HuH-7 (cell line): Measurements from ENCODE around the gene SAMMSON.

Experiments
- DNase-seq: peaks from one replicate; pipeline ENCODE4 v3.0.0; 2011; ENCODE audit warnings: low spot score

The SAMMSON gene

GRCh38 chr3:70011582-70011981, 12.0 kb downstream of the SAMMSON start:
- no peak for DNase-seq

- DNase-seq = no peak
Observed at GRCh38 chr3:70020906-70021660, 21.6 kb downstream of the SAMMSON start.

- no peak for DNase-seq
Observed at GRCh38 chr3:70028361-70028760, 28.8 kb downstream of the SAMMSON start.

GRCh38 chr3:70038693-70039092, 39.2 kb downstream of the SAMMSON start:
- no peak for DNase-seq

- no peak for DNase-seq
Observed at GRCh38 chr3:70040386-70040785, 40.9 kb downstream of the SAMMSON start.

- no peak for DNase-seq
Observed at GRCh38 chr3:70042641-70043040, 43.1 kb downstream of the SAMMSON start.

- no peak for DNase-seq
Observed at GRCh38 chr3:70049761-70050160, 50.2 kb downstream of the SAMMSON start.

GRCh38 chr3:70053293-70053692, 53.8 kb downstream of the SAMMSON start:
- DNase-seq = no peak

- DNase-seq = no peak
Observed at GRCh38 chr3:70056081-70056480, 56.5 kb downstream of the SAMMSON start.

GRCh38 chr3:70057426-70057825, 57.9 kb downstream of the SAMMSON start:
- DNase-seq = no peak

GRCh38 chr3:70061096-70061495, 61.6 kb downstream of the SAMMSON start:
- no peak for DNase-seq

GRCh38 chr3:70064194-70064779, 64.8 kb downstream of the SAMMSON start:
- DNase-seq = no peak

GRCh38 chr3:70065696-70066253, 66.2 kb downstream of the SAMMSON start:
- DNase-seq = no peak

- DNase-seq = no peak
Observed at GRCh38 chr3:70067860-70068521, 68.5 kb downstream of the SAMMSON start.

GRCh38 chr3:70069557-70069956, 70.0 kb downstream of the SAMMSON start:
- DNase-seq = no peak

- no peak for DNase-seq
Observed at GRCh38 chr3:70071138-70071537, 71.6 kb downstream of the SAMMSON start.

GRCh38 chr3:70072180-70072579, 72.6 kb downstream of the SAMMSON start:
- DNase-seq = no peak

- DNase-seq = no peak
Observed at GRCh38 chr3:70072754-70073153, 73.2 kb downstream of the SAMMSON start.

- no peak for DNase-seq
Observed at GRCh38 chr3:70075101-70075500, 75.6 kb downstream of the SAMMSON start.

- DNase-seq = no peak
Observed at GRCh38 chr3:70076396-70076795, 76.9 kb downstream of the SAMMSON start.

- no peak for DNase-seq
Observed at GRCh38 chr3:70078778-70079177, 79.2 kb downstream of the SAMMSON start.

- DNase-seq = no peak
Observed at GRCh38 chr3:70085613-70086012, 86.1 kb downstream of the SAMMSON start.

GRCh38 chr3:70086336-70086735, 86.8 kb downstream of the SAMMSON start:
- DNase-seq = no peak
